Measurements from ENCODE around the gene GPBP1. TPM values are rescaled to one million over a fixed set of nuclear protein-coding genes. Genes with fewer than 3 reads are reported as not detected.

The GPBP1 gene
- total RNA-seq, 2 experiments from 2014 or later = 77.0 to 99.2 TPM

DNA sequence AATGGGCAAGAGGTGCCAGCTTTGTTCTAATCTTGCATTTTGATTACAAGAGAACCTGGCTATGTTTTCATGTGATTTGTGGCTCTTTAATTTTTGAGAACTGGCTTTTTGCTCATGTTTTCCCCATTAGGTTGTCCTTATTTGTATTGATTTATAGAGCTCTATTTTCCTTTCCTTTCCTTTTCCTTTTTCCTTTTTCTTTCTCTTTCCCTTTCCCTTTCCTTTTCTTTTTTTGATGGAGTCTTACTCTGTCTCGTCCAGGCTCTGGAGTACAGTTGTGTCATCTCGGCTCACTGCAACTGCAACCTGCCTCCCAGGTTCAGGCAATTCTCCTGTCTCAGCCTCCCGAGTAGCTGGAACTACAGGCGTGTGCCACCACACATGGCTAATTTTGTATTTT, 55.5 kb downstream of the GPBP1 start:
- no peaks in the 10 kb centered on the region for H3K4me1 ChIP-seq (ENCODE audit: insufficient read depth, low read length, poor library complexity, severe bottlenecking)
- no peak overlapping the region for H3K27ac ChIP-seq (ENCODE audit: low read depth, low read length, poor library complexity, severe bottlenecking)
- H3K9me2 ChIP-seq (ENCODE audit: insufficient read depth, low read length) = no peaks in the 10 kb centered on the region
- CTCF ChIA-PET (ENCODE audit: unreplicated experiment) = no interaction called here
- intact Hi-C loops (cut with micrococcal nuclease; ENCODE audit: unreplicated experiment) = no loop called here
- TF ChIP-seq EZH2phosphoT487 (IDR thresholded peaks at IDR 0.05; ENCODE audit: borderline replicate concordance, low read depth, low read length) = no peak
- TF ChIP-seq, protein P1, sequence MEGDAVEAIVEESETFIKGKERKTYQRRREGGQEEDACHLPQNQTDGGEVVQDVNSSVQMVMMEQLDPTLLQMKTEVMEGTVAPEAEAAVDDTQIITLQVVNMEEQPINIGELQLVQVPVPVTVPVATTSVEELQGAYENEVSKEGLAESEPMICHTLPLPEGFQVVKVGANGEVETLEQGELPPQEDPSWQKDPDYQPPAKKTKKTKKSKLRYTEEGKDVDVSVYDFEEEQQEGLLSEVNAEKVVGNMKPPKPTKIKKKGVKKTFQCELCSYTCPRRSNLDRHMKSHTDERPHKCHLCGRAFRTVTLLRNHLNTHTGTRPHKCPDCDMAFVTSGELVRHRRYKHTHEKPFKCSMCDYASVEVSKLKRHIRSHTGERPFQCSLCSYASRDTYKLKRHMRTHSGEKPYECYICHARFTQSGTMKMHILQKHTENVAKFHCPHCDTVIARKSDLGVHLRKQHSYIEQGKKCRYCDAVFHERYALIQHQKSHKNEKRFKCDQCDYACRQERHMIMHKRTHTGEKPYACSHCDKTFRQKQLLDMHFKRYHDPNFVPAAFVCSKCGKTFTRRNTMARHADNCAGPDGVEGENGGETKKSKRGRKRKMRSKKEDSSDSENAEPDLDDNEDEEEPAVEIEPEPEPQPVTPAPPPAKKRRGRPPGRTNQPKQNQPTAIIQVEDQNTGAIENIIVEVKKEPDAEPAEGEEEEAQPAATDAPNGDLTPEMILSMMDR (conservative IDR thresholded peaks at IDR 0.05; ENCODE audit: low read length) = no peak
- peaks cover 89% of the 10 kb centered on the region for H3K36me3 ChIP-seq (ENCODE audit: insufficient read depth, low read length)
- H2AFZ ChIP-seq (ENCODE audit: low read length) = no peak overlapping the region
- no peak overlapping the region for H3K4me3 ChIP-seq (ENCODE audit: low read depth, low read length, poor library complexity, severe bottlenecking)
- H3K79me2 ChIP-seq (ENCODE audit: insufficient read depth, low read depth, low read length) = peaks cover 92% of the 10 kb centered on the region
- POLR2A ChIA-PET = interaction anchor here (0.6 to 1.1 kb wide), 7 partner anchors 11 to 319 kb away, joined by 3 to 8 read pairs (median 4); partner anchors contain the start of gene SETD9
- H3K9me3 ChIP-seq (ENCODE audit: low read length) = peaks cover 4% of the 10 kb centered on the region; the same call in 1 of the 2 replicates
- BruUV-seq (replicated peaks) = no TSS peak
- no peaks in the 10 kb centered on the region for H4K20me1 ChIP-seq (ENCODE audit: insufficient read depth, low read length)
- no peak for DNase-seq (ENCODE audit: low spot score)
- H3K4me2 ChIP-seq (ENCODE audit: low read length) = no peak overlapping the region

DNA sequence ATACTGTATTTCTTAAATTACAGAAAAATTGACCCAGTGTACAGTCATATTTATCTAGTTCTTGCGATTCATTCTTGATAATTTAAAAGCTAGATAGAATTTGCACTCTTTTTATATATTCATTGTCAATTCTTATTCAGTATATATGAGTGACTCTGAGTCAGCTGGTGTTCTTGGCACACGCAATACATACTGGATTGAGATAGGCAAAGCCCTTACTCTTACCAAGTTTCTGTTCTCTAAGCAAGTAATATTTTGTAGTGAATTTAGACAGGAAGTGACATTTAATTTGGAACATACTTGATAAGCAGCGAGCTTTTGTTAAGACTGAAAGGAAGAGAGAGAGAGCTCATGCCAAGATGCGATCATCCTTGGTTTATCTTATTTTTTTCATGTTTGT, 57.7 kb downstream of the GPBP1 start:
- BruUV-seq (replicated peaks) = no TSS peak
- Histone ChIP-seq H3K9me2 (ENCODE audit: insufficient read depth, low read length) (no peaks in the 10 kb centered on the region), H3K36me3 (ENCODE audit: insufficient read depth, low read length) (peaks cover 93% of the 10 kb centered on the region), H2AFZ (ENCODE audit: low read length) (no peak overlapping the region), H3K79me2 (ENCODE audit: insufficient read depth, low read depth, low read length) (peaks cover 90% of the 10 kb centered on the region), H3K4me2 (ENCODE audit: low read length) (no peak overlapping the region), H3K4me1 (ENCODE audit: insufficient read depth, low read length, poor library complexity, severe bottlenecking) (no peaks in the 10 kb centered on the region), H3K27ac (ENCODE audit: low read depth, low read length, poor library complexity, severe bottlenecking) (no peak overlapping the region), H3K4me3 (ENCODE audit: low read depth, low read length, poor library complexity, severe bottlenecking) (no peak overlapping the region), H4K20me1 (ENCODE audit: insufficient read depth, low read length) (no peaks in the 10 kb centered on the region), H3K9me3 (ENCODE audit: low read length) (peaks cover 4% of the 10 kb centered on the region; the same call in 1 of the 2 replicates)
- no peak for DNase-seq (ENCODE audit: low spot score)
- intact Hi-C loops (cut with micrococcal nuclease; ENCODE audit: unreplicated experiment) = no loop called here
- ChIA-PET POLR2A (interaction anchor here (0.7 kb wide), 1 partner anchor 83 kb away, joined by 4 read pairs; no protein-coding TSS in a partner anchor), CTCF (ENCODE audit: unreplicated experiment) (no interaction called here)
- no peak for TF ChIP-seq EZH2phosphoT487 (IDR thresholded peaks at IDR 0.05; ENCODE audit: borderline replicate concordance, low read depth, low read length)
- TF ChIP-seq, protein P1 (conservative IDR thresholded peaks at IDR 0.05; ENCODE audit: low read length) = no peak

DNA sequence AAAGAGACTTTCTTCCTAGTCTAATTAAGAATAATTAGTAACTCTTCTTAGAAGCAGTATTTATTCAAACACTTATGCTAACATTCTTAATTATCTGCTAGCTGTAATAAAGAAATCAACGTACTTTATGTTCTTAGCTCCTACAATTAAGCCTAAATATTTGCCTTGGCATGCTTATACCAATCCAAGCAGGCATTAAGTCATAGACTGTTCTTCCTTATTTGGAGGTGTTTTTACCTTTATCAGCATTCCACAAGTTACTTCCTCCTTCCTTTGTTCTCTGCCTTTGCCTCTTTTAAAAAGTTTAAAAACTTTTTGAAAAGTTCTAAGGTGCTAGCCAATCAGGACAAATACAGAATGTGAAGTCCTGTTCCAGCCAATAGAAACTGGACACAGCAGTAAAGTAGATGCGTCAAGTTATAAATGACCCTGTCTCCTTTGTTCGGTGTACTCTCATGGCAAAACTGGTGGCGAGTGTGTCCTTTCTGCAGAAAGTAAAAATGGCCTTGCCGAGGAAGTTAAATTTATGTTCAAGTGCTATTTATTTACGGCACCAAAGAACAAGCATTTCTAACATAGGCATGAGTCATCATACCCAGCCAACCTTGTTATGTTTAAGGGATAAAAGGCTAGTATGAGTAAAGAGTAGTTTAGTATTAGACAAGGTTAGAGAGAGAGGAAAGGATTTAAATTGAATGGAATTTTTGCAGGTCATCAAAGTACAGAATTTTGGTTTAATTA, 58.6 kb downstream of the GPBP1 start:
- Histone ChIP-seq H3K4me3 (ENCODE audit: low read depth, low read length, poor library complexity, severe bottlenecking) (no peak overlapping the region), H3K79me2 (ENCODE audit: insufficient read depth, low read depth, low read length) (peaks cover 84% of the 10 kb centered on the region), H2AFZ (ENCODE audit: low read length) (no peak overlapping the region), H3K27ac (ENCODE audit: low read depth, low read length, poor library complexity, severe bottlenecking) (no peak overlapping the region), H4K20me1 (ENCODE audit: insufficient read depth, low read length) (no peaks in the 10 kb centered on the region), H3K9me3 (ENCODE audit: low read length) (peaks cover 4% of the 10 kb centered on the region; the same call in 1 of the 2 replicates), H3K9me2 (ENCODE audit: insufficient read depth, low read length) (no peaks in the 10 kb centered on the region), H3K36me3 (ENCODE audit: insufficient read depth, low read length) (peaks cover 97% of the 10 kb centered on the region), H3K4me2 (ENCODE audit: low read length) (no peak overlapping the region), H3K4me1 (ENCODE audit: insufficient read depth, low read length, poor library complexity, severe bottlenecking) (no peaks in the 10 kb centered on the region)
- POLR2A ChIA-PET = interaction anchor here (0.6 to 1.2 kb wide), 2 partner anchors 18 to 321 kb away, joined by 3 read pairs; no protein-coding TSS in a partner anchor
- BruUV-seq (replicated peaks) = no TSS peak
- TF ChIP-seq EZH2phosphoT487 (IDR thresholded peaks at IDR 0.05; ENCODE audit: borderline replicate concordance, low read depth, low read length) = no peak
- TF ChIP-seq, protein P1 (conservative IDR thresholded peaks at IDR 0.05; ENCODE audit: low read length) = no peak
- CTCF ChIA-PET (ENCODE audit: unreplicated experiment) = no interaction called here
- intact Hi-C loops (cut with micrococcal nuclease; ENCODE audit: unreplicated experiment) = no loop called here
- no peak for DNase-seq (ENCODE audit: low spot score)
